CD4-positive, alpha-beta T cell treated with Interleukin-6 at 100 ng/mL for 8 hours (primary cell): Measurements from ENCODE around the gene SLC12A5.
"Not testable (repeated sequence)": the region's sequence is repeated elsewhere in the genome, so short reads cannot be mapped to it uniquely, and the experiment has no call there.

Experiments
- DNase-seq: peaks from one replicate; pipeline ENCODE4 v3.0.0-alpha.2; 2020; ENCODE audit warnings: mixed read lengths, low spot score

The SLC12A5 gene

DNA sequence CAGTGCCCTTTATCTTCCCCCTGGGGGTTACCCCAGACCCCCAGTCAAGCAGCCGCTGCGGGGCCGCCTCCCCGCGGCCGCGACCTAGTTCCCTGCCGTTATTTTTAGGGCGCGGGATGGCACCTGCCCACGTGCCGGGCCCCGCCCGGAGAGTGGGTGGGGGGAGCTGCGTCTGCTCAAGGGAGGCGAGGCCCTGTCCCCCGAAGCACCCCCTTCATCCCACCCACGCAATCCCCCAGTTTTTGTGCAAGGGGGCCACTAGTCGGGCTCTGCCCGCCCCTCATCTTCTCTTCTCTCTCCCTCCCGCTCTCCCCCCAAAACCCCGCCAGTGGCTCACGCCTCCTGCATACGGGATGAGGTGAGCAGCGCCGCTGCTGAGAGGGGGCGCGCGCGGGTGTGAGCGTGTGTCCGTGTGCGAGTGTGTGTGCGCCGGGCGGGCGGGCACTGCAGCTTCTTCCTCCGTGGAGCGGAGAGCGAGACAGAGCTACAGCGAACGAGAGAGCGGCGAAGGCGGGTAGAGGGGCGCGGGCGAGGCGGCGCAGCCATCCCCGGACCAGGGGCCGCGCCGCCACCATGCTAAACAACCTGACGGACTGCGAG is at the start of gene SLC12A5:
TSS of gene SLC12A5 (plus strand) at position 444 of the 600 bp plus-strand sequence. CDS start at position 574, 130 bp downstream.
- DNase-seq = no peak

DNA sequence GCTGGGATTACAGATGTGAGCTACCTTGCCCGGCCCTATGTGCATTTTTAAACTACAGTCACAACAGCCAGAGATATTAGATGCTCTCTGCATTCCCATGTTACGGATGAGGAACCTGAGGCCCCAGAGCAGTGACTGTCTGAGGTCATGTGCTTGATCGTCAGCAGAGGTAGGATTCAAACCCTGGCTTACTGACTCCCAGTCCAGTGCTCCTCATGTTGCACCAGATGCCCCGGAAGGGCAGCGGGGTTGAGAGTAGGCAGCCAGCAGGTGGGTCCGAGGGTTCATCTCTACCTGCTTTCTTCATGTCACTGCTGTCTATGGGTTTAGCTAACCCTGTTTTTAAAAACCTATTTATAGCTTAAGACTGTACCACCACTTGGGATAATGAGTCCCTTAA is 47.8 kb upstream of the SLC12A5 start:
- no peak for DNase-seq

DNA sequence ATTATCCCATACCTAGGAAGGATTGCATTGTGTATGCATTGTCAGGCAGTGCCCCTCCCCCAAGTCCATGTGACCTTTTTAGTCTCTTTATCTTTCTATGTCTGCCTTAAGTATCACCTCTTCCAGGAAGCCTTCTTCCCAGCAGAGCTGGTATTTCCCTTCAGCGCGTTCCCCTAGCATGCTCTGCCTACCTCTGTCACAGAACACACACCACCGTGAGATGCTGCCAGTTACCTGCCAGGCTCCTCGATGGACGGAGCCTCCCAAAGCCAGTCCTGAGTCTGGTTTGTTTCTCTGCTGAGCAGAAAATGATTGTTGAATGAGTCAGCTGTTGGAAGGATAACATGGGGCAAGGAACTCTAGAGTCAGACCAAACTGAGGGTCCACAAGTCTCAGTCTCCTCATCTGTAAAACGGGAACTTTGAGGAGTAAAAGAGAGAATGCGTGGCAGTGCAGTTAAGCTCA is 45.7 kb upstream of the SLC12A5 start:
- DNase-seq = no peak

DNA sequence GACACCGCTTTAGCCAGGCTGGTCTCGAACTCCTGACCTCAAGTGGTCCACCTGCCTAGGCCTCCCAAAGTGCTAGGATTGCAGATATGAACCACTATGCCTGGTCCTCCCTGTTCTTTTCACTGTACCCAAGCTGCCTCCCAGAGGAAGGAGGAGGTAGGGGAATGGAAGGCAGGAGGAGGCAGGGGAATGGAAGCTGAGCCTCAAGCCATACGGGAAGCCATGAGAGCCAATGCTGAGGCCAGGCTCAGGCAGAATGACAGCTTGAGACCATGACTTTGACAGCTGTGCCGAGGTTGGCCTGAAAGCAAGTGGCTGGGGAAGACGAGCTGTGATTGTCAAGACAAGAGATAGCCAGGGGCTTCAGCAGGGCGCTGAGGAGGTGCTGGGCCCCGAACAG is 43.4 kb upstream of the SLC12A5 start:
- DNase-seq = no peak

DNA sequence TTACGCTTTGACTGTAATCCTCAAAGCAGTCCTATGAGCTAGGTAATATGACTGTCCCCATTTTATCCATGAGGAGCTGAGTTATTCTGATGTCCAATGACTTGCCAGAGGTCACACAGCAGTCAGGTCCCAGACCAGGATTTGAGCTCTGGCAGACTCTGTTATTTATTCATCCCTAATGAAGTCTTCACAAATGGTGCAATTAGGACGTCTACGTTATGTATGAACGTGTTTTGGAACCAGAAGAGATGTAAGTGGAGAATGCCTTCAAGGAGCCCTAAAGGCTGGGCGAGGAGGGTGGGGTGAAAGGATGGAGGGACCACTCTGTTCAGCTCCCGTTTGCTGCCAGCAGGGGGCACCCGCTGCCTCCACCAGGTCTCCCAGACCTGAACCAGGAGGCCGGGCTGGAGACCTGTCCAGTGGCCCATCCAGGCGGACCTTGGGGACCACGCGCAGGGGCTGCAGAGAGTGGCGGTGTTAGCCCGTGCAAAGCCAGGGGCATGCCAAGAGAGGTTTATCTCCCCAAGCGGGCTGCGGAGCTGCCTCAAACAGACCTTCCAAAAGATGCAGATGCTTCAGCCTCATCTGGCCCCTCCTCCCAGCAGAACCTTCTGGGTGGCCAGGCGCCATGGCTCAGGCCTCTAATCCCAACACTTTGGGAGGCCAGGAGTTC is 41.8 kb upstream of the SLC12A5 start:
- peak; percentile 68 for DNase-seq

DNA sequence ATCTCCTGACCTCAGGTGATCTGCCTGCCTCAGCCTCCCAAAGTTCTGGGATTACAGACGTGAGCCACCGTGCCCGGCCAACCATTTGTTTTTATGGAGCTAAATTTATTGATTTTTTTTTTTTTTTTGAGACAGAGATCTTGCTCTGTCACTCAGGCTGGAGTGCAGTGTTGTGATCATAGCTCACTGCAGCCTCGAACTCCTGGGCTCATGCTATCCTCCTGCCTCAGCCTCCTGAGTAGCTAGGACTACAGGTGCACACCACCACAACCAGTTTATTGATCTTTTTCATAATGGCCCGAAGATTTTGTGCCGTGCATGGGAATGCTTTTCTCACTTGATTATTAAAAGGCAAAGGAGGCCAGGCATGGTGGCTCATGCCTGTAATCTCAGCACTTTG is 40.2 kb upstream of the SLC12A5 start:
- not testable (repeated sequence) for DNase-seq

DNA sequence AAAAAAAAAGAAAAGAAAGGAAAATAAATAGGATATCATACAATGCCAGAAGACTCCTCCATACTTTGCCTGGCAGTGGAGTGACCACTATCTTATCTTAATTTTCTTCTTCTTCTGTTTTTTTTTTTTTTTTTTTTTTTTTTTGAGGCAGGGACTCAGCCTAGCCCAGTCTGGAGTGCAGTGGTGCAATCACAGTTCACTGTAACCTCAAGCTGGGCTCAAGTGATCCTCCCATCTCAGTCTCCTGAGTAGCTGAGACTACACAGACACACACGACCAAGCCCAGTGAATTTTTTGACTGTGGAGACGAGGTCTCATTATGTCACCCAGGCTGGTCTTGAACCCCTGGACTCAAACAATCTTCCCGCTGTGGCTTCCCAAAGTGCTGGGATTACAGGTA is 37.4 kb upstream of the SLC12A5 start:
- no peak for DNase-seq

DNA sequence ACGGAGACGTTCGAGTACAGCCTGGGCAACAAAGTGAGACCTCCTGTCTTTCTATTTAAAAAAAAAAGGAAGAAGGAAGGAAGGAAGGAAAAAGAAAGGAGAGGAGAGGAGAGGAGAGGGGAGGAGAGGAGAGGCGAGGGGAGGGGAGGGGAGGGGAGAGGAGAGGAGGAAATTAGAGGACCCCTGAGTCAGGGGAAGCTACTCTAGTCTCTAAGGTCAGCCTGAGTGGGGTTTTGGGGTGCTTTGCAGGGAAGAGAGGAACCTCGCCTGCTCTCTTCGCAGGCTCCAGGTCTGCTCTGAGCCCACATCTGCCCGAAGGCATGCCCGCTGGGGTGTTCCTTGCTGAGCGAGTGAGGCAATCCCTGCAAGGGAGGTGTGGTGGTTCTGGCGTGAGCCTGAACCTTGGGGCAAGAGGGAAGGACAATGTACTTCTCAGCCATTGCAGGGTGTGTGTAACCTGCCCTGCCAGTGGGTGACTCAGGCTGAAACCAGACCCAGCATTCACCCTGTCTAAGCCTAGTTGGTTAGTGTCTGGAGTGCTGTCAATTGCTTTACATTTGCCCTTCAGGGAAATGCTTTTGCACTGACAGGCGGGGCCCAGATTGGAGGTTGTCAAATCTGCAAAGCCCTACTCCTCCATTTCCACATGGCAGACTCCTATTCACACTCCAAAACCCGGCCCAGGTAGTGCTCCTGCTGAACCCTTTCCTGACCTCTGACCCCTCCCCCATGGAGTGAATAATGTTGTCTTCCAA is 35.6 kb upstream of the SLC12A5 start:
- DNase-seq = no peak

DNA sequence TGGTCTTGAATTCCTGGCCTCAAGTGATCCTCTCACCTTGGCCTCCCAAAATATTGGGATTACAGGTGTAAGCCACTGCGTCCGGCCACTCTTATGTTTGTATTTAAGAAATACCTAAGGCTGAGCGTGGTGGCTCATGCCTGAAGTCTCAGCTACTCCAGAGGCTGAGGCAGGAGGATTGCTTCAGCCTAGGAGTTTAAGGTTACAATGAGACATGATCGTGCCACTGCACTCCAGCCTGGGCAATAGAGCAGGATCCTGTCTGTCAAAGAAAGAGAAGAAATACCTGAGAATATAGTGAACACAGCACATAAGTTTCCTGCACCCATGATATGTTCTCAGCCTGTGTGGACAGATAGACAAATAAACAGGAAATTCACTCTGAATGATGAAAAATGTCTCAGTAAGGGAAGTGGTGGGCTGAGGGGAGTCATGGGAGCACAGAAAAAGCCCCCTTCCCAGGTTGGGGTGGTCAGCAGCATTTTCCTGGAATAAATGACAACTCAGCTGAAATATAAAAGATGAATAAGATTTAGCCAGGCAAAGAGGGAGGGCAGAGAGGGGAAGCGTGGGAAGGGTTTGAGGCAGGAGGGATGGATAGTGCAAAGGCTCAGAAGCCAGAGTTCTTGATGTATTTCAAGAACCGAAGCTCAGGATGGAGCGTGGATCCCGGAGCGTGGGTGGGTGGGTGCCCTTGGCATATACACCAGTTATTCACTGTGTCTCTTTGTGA is 34.1 kb upstream of the SLC12A5 start:
- DNase-seq = no peak

DNA sequence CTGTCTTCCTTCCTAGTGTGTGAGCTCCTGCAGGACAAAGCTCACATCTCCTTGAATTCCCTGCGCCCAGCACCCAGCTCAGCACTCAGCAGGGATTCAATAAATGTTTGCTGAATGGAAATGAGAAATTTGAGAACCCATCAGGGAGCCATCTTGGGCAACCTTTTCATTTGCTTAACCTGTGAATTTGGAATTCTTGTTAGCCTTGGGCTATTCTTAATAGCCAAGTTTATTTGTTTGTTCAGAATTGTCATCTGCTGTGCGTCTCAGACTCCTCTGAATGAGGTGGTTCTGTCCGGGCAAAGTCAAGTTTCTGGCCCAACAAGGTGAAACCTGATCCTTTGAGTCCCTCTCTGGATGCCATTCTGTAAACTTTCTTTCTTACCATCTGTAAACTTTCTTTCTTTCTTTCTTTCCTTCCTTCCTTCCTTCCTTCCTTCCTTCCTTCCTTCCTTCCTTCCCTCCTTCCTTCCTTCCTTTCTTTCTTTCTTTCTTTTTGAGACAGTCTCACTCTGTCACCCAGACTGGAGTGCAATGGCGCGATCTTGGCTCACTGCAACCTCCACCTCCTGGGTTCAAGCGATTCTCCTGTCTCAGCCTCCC is 33.4 kb upstream of the SLC12A5 start:
- DNase-seq = not testable (repeated sequence)

DNA sequence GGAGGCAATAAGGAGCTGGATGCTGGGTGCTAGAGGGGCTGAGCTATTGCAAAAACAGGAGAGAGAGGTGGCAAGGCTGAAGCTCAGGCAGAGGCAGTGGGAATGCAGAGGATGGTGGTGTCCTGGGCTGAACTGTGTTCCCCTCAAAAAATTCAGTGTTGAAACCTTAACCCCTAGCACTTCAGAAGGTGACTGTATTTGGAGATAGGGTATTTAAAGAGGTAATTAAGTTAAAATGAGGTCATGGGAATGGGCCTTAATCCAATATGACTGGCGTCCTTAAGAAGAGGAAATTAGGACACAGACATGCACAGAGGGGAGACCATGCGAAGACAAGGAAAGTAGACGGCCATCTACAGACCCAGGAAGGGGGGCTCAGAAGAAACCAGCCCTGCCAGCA is 31.8 kb upstream of the SLC12A5 start:
- DNase-seq = no peak

DNA sequence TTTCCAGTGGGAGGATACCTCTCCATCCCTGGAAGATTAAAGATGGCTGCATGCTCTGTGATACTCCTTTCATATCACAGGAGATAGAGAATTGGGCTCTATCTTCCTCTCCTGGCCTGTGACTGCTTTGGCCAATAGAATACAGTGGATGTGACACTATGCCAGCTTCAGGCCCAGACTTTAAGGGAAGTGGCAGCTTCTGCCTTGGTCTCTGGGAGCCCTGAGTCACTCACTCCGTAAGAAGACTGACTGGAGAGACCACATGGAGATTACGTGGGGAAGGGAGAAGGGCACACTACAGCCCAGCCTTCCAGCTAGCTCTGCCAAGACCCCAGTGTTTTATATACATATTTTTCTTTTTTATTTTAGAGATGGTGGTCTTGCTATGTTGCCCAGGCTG is 30.7 kb upstream of the SLC12A5 start:
- no peak for DNase-seq

DNA sequence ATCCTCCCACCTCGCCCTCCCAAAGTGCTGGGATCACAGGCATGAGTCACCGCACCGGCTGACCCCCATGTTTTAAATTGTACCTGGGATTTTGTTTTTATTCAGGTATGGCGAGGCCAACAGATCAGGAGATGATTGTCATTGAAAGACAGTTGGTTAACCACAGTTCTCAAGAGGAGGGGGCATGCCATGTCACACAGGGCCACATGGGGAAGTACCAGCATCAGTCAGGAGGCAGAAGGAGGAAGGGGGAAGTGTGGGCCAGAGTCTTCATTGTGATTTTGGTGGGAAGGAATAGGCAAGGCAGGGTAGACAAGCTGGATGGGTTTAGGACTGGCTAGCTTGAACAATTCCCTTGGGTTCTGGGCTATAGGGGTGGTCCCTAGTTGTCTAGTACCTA is 30.3 kb upstream of the SLC12A5 start:
- DNase-seq = peak; percentile 33

DNA sequence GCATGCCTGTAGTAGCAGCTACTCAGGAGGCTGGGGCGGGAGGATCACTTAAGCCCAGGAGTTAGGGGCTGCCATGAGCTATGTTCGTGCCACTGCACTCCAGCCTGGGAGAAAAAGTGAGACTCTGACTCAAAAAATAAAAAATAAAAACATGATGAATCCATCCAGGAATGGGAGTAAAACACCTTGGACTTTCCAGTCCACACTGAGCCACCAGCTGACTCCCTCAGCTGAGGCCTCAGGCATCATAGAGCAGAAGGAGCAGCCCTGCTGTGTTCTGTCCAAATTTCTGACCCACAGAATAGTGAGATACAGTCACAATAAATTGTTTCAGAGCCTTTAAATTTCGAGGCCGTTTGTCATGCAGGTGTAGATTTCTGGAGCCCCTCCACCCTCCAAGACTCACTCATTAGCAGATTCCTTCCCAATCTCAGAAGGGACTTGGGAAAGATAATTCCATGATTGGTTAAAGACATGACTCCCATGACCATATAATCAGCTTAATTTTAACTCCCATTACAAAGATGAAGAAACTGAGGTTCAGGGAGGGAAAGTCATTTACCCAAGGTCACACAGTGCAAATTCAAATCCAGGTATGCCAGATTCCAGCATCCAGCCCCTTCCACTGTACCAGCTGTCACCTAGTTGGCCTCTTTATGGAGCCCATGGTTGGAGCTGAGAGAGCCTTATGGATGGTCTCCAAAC is 29.3 kb upstream of the SLC12A5 start:
- DNase-seq = no peak

DNA sequence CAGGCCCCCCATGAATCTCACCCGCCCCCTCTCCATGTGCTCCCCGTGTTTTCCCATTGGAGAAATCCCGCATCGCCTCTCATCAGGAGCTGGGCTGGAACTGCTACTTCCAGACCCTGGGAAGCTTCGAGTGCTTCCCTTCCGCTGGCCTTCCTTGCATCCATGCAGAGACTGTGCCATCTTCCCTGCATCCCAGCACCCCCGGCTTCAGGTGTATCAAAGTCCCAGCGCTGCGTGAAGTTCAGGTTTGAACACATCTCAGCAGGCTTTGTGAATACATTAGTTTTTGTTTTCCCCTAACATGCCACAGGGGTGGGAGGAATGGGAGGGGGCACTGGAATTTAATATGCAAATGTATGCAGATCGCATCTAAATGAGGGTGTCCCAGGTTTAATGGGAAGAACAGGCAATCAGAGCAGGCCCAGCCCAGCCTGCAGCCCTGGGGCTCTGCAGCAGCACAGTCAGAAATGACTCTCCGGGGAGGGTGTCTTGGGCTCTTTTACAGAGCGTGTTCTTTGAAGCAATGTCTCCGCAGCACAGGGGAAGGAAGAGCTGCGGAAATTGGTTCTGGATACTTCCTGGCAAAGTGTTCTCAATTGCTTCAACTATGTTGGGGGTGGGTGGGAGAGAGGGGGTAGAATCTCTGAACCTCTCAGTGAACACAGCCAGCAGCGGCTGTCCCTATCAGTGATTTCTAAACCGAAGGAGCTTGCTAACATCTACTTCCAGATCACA is 28.6 kb upstream of the SLC12A5 start:
- peak; percentile 24 for DNase-seq

DNA sequence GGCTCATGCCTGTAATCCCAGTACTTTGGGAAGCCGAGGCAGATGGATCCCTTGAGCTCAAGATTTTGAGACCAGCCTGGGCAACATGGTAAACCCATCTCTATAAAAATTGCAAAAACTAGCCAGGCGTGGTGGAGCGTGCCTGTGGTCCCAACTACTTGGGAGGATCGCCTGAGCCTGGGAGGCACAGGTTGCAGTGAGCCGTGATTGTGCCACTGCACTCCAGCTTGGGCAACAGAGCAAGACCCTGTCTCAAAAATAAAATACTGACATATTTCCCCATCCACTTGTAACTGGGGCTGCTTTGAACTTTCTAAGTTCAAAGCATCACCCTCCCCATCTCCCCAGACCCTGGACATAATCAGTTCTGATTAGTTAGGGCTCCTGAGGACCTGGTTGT is 27.5 kb upstream of the SLC12A5 start:
- no peak for DNase-seq

DNA sequence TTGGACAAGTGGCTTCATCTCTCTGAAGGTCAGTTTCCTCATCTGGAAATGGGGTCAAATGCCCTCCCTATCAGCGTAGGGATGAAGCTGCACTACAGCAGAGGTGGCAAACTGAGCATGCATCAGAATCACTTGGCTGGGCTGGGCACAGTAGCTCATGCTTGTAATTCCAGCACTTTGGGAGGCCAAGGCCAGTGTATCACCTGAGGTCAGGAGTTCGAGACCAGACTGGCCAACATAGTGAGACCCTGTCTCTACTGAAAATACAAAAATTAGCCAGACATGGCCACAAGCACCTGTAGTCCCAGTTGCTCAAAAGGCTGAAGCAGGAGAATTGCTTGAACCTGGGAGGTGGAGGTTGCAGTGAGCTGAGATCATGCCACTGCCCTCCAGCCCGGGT is 27.0 kb upstream of the SLC12A5 start:
- no peak for DNase-seq

DNA sequence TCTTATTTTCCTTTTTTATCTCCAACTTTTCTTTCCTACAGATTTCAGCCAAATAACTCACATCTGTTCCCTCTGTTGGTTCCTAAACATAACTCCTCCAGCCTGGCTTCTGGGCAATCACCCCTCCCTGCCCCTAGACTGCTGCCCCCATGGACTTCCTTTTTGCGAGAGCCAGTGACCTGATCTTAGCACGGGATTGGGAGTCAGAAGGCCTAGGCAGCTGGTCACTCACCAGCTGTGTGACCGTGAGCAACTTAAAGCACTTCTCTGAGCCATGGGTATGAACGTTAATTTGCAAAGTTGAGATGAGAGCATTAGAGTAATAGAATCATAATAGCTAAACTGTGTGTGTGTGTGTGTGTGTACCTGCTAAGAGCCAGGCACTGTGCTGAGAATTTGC is 24.8 kb upstream of the SLC12A5 start:
- DNase-seq = no peak

DNA sequence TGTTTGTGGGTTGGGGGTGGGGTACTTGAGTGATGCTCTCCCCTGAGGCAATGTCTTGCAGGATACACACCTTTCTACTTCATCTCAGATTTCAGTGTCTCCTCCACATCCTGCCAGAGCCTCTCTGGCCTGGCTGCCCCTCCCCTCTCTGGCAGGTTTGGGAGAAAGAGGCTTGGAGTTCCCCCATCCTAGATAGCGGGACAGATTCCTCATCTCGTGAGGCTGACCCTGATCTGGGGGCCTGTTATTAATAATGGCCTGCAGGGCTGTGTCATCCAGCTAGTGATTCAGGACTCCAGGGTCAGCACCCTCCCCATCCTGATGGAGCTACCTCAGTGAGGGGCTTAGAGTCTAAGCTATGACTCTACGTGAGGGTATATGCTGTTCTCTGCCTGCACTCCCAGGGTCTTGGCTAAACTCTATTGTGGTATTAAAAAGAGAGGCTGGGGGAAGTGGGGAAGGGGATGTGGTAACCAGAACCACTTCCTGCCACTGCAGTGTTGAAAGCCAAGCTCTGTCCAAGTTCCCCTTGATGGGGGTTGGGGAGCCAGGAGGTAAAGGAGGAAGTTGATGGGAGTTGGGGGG is 24.0 kb upstream of the SLC12A5 start:
- DNase-seq = peak; percentile 58

DNA sequence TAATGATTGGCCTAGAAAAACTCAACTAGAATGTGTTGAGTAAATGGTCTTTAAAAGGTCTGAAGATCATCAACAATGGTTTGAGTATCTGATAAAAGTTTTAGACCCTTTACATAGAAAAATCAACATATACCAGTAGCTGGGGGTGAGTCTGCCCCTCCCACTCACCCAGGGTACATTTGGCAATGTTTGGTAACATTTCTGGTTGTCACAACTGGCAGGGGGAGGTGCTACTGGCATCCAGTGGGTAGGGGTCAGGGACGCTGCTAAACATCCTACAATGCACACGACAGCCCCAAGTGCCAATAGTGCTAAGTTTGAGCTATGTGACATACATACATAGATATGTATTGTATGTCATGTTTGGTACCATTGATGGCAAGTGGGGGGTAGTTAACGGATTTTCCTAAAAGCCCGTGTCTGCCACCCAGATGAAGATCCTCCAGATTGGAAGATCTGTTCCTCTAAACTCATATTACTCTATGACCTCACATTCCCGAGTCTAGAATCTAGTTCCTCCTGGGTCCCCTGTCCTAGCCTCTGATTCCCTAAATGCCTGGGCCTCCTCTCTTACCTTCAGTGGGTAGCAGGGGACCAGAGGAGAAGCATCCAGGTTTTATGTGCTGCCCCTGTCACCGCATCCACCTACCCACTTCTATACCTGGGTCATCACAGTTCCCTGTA is 22.9 kb upstream of the SLC12A5 start:
- DNase-seq = no peak
